SH-SY5Y (cell line): ENCODE results near the gene IFNL3.

Experiments
- GATA2 ChIP-seq: IDR thresholded peaks from 2 replicates; pipeline ENCODE4 v1.6.1; 2011; ENCODE audit warnings: mild to moderate bottlenecking, low read depth, low read length
- GATA3 ChIP-seq: IDR thresholded peaks from 2 replicates; pipeline ENCODE4 v1.6.1; 2011; ENCODE audit warnings: low read depth, mild to moderate bottlenecking, low read length, moderate library complexity

- TF ChIP-seq GATA3 (no peak), GATA2 (no peak)
Observed at GRCh38 chr19:39264306-39265290, 19.8 kb upstream of the IFNL3 start.
